ENCODE data around the gene EPHA8. TPM values are rescaled to one million over a fixed set of nuclear protein-coding genes. Genes with fewer than 3 reads are reported as not detected.

Gene EPHA8
- total RNA-seq, 1 experiment from 2014 or later, result 3.8 TPM

DNA sequence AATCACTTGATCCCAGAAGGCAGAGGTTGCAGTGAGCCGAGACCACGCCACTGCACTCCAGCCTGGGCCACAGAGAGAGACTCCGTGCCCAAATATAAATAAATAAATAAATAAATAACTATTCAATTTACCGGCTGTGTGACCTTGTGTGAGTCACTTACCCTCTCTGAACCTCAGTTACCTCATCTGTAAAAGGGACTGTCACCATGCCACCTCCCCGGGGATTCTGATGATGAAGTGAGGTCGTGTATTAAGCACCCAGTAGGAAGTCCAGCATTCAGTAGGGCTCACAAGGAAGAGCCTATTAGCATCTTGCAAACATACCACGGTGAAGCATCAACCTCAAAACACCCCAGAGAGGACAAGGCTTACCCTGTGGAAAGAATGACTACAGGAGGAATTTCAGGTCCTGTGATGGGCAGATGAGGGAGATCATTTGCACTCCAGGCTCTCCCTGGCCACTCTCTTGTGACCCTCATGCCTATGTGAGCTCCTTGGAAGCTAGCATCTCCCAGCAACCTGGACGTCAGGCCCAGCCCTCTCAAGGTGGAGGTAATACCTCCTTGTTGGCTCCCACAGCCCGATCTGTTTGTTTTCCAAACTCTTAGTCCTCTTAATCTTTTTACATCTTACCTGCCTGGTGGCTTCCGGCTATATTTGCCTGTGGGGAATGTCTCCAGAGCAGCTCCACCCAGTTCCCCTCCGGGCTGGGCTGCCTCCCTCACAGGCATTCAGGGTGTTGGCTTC lies 65.6 kb downstream of the EPHA8 start (continued):
- TF ChIP-seq, protein P1, sequence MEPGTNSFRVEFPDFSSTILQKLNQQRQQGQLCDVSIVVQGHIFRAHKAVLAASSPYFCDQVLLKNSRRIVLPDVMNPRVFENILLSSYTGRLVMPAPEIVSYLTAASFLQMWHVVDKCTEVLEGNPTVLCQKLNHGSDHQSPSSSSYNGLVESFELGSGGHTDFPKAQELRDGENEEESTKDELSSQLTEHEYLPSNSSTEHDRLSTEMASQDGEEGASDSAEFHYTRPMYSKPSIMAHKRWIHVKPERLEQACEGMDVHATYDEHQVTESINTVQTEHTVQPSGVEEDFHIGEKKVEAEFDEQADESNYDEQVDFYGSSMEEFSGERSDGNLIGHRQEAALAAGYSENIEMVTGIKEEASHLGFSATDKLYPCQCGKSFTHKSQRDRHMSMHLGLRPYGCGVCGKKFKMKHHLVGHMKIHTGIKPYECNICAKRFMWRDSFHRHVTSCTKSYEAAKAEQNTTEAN (CRISPR knock-in tag; IDR thresholded peaks at IDR 0.05), result no peak

DNA sequence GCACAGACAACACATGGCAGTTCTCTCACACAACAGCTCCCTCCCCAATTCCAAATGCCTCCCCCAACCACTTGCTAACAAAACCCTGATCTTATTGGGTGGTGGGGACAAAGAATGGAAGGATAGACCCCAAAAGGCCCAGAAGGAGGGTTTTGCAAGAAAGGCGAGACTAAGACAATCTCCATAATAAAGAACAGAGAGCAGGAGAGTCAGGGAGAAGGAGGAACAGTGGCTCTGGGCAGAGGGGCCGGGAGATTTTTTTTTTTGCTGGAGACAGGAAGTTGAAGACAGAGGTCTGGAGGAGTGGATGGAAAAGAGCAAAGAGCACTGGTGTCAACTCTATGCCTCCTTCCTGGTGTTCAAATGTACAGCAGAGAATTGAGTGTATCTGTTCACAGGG lies 66.6 kb downstream of the EPHA8 start:
- Mint-ChIP-seq H3K27me3 (ENCODE audit: low read depth) (peaks cover 3% of the 10 kb centered on the region; the same call in 1 of the 2 replicates), H3K4me3 (0 out of 2 replicates have a peak overlapping the region, but pooled peaks have one; percentile 16), H3K9me3 (no peaks in the 10 kb centered on the region), H3K4me1 (peaks cover 55% of the 10 kb centered on the region), H3K27ac (peak overlapping the region; percentile 58), H3K36me3 (no peaks in the 10 kb centered on the region)
- no peak for DNase-seq (ENCODE audit: low spot score)
- POLR2A ChIA-PET, result no interaction called here
- ATAC-seq, result peak; percentile 51
- TF ChIP-seq, protein P2, sequence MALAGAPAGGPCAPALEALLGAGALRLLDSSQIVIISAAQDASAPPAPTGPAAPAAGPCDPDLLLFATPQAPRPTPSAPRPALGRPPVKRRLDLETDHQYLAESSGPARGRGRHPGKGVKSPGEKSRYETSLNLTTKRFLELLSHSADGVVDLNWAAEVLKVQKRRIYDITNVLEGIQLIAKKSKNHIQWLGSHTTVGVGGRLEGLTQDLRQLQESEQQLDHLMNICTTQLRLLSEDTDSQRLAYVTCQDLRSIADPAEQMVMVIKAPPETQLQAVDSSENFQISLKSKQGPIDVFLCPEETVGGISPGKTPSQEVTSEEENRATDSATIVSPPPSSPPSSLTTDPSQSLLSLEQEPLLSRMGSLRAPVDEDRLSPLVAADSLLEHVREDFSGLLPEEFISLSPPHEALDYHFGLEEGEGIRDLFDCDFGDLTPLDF (CRISPR knock-in tag; IDR thresholded peaks at IDR 0.05), result no peak
- TF ChIP-seq ZNF671 (CRISPR knock-in tag; IDR thresholded peaks at IDR 0.05) (no peak), TEAD4 (CRISPR knock-in tag; IDR thresholded peaks at IDR 0.05) (no peak), SMAD4 (CRISPR knock-in tag; IDR thresholded peaks at IDR 0.05) (no peak), MXD4 (CRISPR knock-in tag; IDR thresholded peaks at IDR 0.05; ENCODE audit: borderline replicate concordance) (no peak), ESRRA (CRISPR knock-in tag; IDR thresholded peaks at IDR 0.05; ENCODE audit: borderline replicate concordance) (no peak), ZNF263 (CRISPR knock-in tag; IDR thresholded peaks at IDR 0.05; ENCODE audit: low read depth) (no peak), RELA (CRISPR knock-in tag; IDR thresholded peaks at IDR 0.05; ENCODE audit: borderline replicate concordance) (no peak), ZBTB21 (CRISPR knock-in tag; IDR thresholded peaks at IDR 0.05; ENCODE audit: borderline replicate concordance) (no peak), RORB (CRISPR knock-in tag; IDR thresholded peaks at IDR 0.05) (no peak), SP1 (CRISPR knock-in tag; conservative IDR thresholded peaks at IDR 0.05) (no peak)
- TF ChIP-seq, protein P3, sequence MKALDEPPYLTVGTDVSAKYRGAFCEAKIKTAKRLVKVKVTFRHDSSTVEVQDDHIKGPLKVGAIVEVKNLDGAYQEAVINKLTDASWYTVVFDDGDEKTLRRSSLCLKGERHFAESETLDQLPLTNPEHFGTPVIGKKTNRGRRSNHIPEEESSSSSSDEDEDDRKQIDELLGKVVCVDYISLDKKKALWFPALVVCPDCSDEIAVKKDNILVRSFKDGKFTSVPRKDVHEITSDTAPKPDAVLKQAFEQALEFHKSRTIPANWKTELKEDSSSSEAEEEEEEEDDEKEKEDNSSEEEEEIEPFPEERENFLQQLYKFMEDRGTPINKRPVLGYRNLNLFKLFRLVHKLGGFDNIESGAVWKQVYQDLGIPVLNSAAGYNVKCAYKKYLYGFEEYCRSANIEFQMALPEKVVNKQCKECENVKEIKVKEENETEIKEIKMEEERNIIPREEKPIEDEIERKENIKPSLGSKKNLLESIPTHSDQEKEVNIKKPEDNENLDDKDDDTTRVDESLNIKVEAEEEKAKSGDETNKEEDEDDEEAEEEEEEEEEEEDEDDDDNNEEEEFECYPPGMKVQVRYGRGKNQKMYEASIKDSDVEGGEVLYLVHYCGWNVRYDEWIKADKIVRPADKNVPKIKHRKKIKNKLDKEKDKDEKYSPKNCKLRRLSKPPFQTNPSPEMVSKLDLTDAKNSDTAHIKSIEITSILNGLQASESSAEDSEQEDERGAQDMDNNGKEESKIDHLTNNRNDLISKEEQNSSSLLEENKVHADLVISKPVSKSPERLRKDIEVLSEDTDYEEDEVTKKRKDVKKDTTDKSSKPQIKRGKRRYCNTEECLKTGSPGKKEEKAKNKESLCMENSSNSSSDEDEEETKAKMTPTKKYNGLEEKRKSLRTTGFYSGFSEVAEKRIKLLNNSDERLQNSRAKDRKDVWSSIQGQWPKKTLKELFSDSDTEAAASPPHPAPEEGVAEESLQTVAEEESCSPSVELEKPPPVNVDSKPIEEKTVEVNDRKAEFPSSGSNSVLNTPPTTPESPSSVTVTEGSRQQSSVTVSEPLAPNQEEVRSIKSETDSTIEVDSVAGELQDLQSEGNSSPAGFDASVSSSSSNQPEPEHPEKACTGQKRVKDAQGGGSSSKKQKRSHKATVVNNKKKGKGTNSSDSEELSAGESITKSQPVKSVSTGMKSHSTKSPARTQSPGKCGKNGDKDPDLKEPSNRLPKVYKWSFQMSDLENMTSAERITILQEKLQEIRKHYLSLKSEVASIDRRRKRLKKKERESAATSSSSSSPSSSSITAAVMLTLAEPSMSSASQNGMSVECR (CRISPR knock-in tag; IDR thresholded peaks at IDR 0.05; ENCODE audit: borderline replicate concordance), result no peak
- TF ChIP-seq, protein P4, sequence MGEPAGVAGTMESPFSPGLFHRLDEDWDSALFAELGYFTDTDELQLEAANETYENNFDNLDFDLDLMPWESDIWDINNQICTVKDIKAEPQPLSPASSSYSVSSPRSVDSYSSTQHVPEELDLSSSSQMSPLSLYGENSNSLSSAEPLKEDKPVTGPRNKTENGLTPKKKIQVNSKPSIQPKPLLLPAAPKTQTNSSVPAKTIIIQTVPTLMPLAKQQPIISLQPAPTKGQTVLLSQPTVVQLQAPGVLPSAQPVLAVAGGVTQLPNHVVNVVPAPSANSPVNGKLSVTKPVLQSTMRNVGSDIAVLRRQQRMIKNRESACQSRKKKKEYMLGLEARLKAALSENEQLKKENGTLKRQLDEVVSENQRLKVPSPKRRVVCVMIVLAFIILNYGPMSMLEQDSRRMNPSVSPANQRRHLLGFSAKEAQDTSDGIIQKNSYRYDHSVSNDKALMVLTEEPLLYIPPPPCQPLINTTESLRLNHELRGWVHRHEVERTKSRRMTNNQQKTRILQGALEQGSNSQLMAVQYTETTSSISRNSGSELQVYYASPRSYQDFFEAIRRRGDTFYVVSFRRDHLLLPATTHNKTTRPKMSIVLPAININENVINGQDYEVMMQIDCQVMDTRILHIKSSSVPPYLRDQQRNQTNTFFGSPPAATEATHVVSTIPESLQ (CRISPR knock-in tag; IDR thresholded peaks at IDR 0.05), result no peak
- CTCF ChIA-PET, result interaction anchor here (1.1 to 1.8 kb wide), 3 partner anchors 9 to 102 kb away, joined by 4 to 12 read pairs (median 7); no protein-coding TSS in a partner anchor
